Stimulated activated naive CD8-positive, alpha-beta T cell treated with anti-CD3 and anti-CD28 coated beads, Interleukin-15, Interleukin-2, amounts not matched to agents 100 U/mL and 50 U/mL, for 24 hours (primary cell): ENCODE results near the gene MPDZ.
"Not testable (repeated sequence)": the region's sequence is repeated elsewhere in the genome, so short reads cannot be mapped to it uniquely, and the experiment has no call there.

Experiments used
- ATAC-seq: fragments of 150-1000 bp; cut with Tn5 transposase; one replicate; pipeline ENCODE4 v1.10.0; 2021
- DNase-seq: peaks from one replicate; pipeline ENCODE4 v3.0.0; 2021

Gene MPDZ

GRCh38 chr9:13264788-13265187, 14.7 kb downstream of the MPDZ start:
- DNase-seq (no peak), ATAC-seq (no peak)

GRCh38 chr9:13263511-13263910, 16.0 kb downstream of the MPDZ start:
- no peak for DNase-seq
- no peak for ATAC-seq

GRCh38 chr9:13252852-13253251, 26.6 kb downstream of the MPDZ start:
- ATAC-seq: no peak
- no peak for DNase-seq

- DNase-seq (no peak), ATAC-seq (no peak)
Observed at GRCh38 chr9:13244181-13244580, 35.3 kb downstream of the MPDZ start.

- no peak for DNase-seq
- ATAC-seq: no peak
Observed at GRCh38 chr9:13241283-13241682, 38.2 kb downstream of the MPDZ start.

GRCh38 chr9:13239660-13240059, 39.8 kb downstream of the MPDZ start:
- no peak for ATAC-seq
- no peak for DNase-seq

- DNase-seq: no peak
- ATAC-seq: no peak
Observed at GRCh38 chr9:13239208-13239607, 40.3 kb downstream of the MPDZ start.

- ATAC-seq (no peak), DNase-seq (no peak)
Observed at GRCh38 chr9:13234932-13235331, 44.6 kb downstream of the MPDZ start.

- DNase-seq (no peak), ATAC-seq (no peak)
Observed at GRCh38 chr9:13228431-13228830, 51.1 kb downstream of the MPDZ start.

GRCh38 chr9:13224366-13224765, 55.1 kb downstream of the MPDZ start:
- DNase-seq: no peak
- no peak for ATAC-seq

GRCh38 chr9:13222733-13223132, 56.8 kb downstream of the MPDZ start:
- DNase-seq, ATAC-seq: not testable (repeated sequence)

- no peak for ATAC-seq
- no peak for DNase-seq
Observed at GRCh38 chr9:13221741-13222140, 57.8 kb downstream of the MPDZ start.

GRCh38 chr9:13220837-13221236, 58.7 kb downstream of the MPDZ start:
- DNase-seq: no peak
- ATAC-seq: no peak

- DNase-seq (no peak), ATAC-seq (no peak)
Observed at GRCh38 chr9:13215791-13216554, 63.5 kb downstream of the MPDZ start.

GRCh38 chr9:13213998-13214397, 65.5 kb downstream of the MPDZ start:
- DNase-seq (no peak), ATAC-seq (no peak)

- DNase-seq: no peak
- ATAC-seq: no peak
Observed at GRCh38 chr9:13213337-13213736, 66.2 kb downstream of the MPDZ start.

GRCh38 chr9:13210306-13210705, 69.2 kb downstream of the MPDZ start:
- ATAC-seq (no peak), DNase-seq (no peak)

- DNase-seq (no peak), ATAC-seq (no peak)
Observed at GRCh38 chr9:13209498-13209897, 70.0 kb downstream of the MPDZ start.

- DNase-seq: no peak
- ATAC-seq: no peak
Observed at GRCh38 chr9:13205824-13206223, 73.7 kb downstream of the MPDZ start.

- ATAC-seq (no peak), DNase-seq (no peak)
Observed at GRCh38 chr9:13190040-13190439, 89.5 kb downstream of the MPDZ start.

GRCh38 chr9:13189362-13189761, 90.1 kb downstream of the MPDZ start:
- ATAC-seq (no peak), DNase-seq (no peak)

GRCh38 chr9:13186774-13187173, 92.7 kb downstream of the MPDZ start:
- DNase-seq: no peak
- ATAC-seq: no peak

- DNase-seq (no peak), ATAC-seq (no peak)
Observed at GRCh38 chr9:13186091-13186490, 93.4 kb downstream of the MPDZ start.

GRCh38 chr9:13181652-13182051, 97.8 kb downstream of the MPDZ start:
- ATAC-seq (no peak), DNase-seq (no peak)

GRCh38 chr9:13179257-13179656, 100.2 kb downstream of the MPDZ start:
- DNase-seq (no peak), ATAC-seq (no peak)
